ENCODE data around the gene GPR15.

DNA sequence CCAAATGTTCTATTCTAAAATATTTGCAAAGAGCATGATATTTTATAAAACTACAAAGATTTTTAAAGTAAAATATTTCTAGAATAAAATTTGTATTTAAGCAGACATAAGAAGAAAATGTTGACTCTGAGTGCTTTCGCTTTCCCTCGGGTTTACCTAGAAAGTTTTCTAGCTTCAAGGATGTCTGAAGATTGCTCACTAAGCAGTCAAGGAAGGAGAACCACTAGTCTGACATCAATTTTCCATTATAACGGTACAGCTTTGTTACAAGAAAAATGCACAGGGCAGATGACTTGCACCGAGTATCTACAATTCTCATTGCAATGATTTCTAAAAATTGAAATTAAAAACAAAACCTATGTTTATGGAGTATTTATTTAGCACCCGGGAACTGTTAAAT lies 14.2 kb downstream of the GPR15 start:
- no peak for TF ChIP-seq EZH2 (IDR thresholded peaks at IDR 0.05; ENCODE audit: borderline replicate concordance, insufficient read depth, low read length, poor library complexity, severe bottlenecking)
- TF ChIP-seq, protein P1, sequence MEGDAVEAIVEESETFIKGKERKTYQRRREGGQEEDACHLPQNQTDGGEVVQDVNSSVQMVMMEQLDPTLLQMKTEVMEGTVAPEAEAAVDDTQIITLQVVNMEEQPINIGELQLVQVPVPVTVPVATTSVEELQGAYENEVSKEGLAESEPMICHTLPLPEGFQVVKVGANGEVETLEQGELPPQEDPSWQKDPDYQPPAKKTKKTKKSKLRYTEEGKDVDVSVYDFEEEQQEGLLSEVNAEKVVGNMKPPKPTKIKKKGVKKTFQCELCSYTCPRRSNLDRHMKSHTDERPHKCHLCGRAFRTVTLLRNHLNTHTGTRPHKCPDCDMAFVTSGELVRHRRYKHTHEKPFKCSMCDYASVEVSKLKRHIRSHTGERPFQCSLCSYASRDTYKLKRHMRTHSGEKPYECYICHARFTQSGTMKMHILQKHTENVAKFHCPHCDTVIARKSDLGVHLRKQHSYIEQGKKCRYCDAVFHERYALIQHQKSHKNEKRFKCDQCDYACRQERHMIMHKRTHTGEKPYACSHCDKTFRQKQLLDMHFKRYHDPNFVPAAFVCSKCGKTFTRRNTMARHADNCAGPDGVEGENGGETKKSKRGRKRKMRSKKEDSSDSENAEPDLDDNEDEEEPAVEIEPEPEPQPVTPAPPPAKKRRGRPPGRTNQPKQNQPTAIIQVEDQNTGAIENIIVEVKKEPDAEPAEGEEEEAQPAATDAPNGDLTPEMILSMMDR (IDR thresholded peaks at IDR 0.05; ENCODE audit: poor library complexity, severe bottlenecking) = no peak
